Lower leg skin (tissue), 3 donors: ENCODE data around the gene RPS15A.

Source experiments
- POLR2A ChIP-seq, 2 donors: fragments of 450-650 bp; IDR thresholded peaks; one replicate each; pipeline ENCODE4 v1.6.1; 2016 to 2017; ENCODE audit warnings: antibody characterized with exemption in 2 of 2, mild to moderate bottlenecking in 1 of 2, moderate library complexity in 1 of 2
- TF ChIP-seq, protein P1 (sequence below), 3 donors: fragments of 450-650 bp; IDR thresholded peaks; one replicate each; pipeline ENCODE4 v1.5.1; 2016; ENCODE audit warnings: antibody characterized with exemption in 3 of 3, mild to moderate bottlenecking in 3 of 3, moderate library complexity in 2 of 3

DNA sequence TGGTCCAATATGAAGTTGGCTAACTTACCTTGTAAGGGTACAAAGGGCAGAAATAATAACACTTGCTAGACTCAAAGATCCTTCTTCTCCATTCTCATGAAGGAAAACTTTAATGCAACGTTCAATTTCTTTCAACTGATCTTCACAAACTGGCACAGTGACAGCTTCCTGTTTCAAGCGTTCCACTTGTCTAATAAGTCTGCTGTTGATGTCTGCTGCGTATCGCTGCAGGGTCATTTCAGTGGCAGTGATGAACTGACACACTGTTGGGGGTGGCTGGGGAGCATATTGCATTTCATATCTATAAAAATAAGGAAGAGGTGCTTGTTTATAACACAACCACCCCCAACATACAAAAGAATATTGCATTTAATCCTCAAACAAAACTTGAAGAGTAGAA is 44.7 kb upstream of the RPS15A start:
- TF ChIP-seq, protein P1, sequence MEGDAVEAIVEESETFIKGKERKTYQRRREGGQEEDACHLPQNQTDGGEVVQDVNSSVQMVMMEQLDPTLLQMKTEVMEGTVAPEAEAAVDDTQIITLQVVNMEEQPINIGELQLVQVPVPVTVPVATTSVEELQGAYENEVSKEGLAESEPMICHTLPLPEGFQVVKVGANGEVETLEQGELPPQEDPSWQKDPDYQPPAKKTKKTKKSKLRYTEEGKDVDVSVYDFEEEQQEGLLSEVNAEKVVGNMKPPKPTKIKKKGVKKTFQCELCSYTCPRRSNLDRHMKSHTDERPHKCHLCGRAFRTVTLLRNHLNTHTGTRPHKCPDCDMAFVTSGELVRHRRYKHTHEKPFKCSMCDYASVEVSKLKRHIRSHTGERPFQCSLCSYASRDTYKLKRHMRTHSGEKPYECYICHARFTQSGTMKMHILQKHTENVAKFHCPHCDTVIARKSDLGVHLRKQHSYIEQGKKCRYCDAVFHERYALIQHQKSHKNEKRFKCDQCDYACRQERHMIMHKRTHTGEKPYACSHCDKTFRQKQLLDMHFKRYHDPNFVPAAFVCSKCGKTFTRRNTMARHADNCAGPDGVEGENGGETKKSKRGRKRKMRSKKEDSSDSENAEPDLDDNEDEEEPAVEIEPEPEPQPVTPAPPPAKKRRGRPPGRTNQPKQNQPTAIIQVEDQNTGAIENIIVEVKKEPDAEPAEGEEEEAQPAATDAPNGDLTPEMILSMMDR (IDR thresholded peaks at IDR 0.05): no peak
- TF ChIP-seq POLR2A (IDR thresholded peaks at IDR 0.05): no peak
